GM13976 (cell line): ENCODE data around the gene TRMU.

ENCODE experiments used
- DNase-seq: peaks from one replicate; pipeline ENCODE4 v3.0.0; 2012; ENCODE audit warnings: low spot score
- in situ Hi-C: fragments of 300-500 bp; cut with MboI; formaldehyde crosslinking; loops from one replicate; pipeline ENCODE4 v1.12.0; 2022; ENCODE audit warnings: low sequenced_read_pairs, mixed read lengths, inconsistent platforms; ENCODE audit not compliant: unreplicated experiment
- TF ChIP-seq, protein P1 (sequence below): IDR thresholded peaks from 2 replicates; pipeline ENCODE4 v1.5.1; 2012; ENCODE audit warnings: borderline replicate concordance, mild to moderate bottlenecking; ENCODE audit not compliant: insufficient read depth; ENCODE audit errors: extremely low read depth, missing control alignments, control extremely low read depth

The TRMU gene

DNA sequence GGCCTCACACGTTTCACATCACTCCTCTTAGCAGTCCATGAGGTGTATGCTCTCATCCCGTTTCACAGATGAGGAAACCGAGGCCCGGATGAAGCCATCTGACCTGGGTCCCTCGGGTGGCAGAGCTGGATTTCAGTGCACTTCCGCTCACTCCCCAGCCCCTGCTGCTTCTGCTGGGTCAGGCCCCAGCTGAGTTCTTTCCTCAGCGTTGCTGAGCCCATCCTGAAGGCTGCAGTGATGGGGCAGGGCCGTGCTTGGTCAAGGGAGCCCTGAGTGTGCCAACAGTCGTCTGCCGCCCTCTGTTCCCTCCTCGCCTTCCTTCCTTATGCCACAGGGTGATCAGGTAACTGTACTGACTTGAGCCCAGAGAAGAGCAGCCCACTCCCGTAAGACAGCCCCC, 12.1 kb downstream of the TRMU start:
- DNase-seq, result no peak
- TF ChIP-seq, protein P1, sequence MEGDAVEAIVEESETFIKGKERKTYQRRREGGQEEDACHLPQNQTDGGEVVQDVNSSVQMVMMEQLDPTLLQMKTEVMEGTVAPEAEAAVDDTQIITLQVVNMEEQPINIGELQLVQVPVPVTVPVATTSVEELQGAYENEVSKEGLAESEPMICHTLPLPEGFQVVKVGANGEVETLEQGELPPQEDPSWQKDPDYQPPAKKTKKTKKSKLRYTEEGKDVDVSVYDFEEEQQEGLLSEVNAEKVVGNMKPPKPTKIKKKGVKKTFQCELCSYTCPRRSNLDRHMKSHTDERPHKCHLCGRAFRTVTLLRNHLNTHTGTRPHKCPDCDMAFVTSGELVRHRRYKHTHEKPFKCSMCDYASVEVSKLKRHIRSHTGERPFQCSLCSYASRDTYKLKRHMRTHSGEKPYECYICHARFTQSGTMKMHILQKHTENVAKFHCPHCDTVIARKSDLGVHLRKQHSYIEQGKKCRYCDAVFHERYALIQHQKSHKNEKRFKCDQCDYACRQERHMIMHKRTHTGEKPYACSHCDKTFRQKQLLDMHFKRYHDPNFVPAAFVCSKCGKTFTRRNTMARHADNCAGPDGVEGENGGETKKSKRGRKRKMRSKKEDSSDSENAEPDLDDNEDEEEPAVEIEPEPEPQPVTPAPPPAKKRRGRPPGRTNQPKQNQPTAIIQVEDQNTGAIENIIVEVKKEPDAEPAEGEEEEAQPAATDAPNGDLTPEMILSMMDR, result no peak
- in situ Hi-C loops, result no loop called here

- DNase-seq, result no peak
- TF ChIP-seq, protein P1, result no peak
- in situ Hi-C loops, result no loop called here
Measured at GRCh38 chr22:46348099-46348695, 12.7 kb downstream of the TRMU start.

DNA sequence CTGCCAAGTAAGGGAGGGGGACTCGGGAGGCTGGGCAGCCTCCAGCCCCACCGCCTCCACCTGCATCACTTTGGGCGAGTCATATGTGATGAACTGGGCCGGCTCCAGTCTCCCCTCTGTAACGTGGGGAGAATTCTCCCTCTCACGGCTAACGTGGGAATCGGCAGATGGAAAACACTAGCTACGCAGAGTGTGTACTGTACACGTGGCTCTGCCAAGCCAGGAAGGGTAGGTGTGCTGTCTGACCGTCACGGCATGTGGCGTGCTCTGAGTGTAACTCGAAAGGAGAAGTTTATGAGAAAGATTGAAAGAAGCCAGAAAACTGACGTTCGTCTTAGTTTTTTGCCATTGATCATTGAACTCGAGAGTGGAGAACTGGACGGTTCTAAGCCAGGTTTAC, 13.7 kb downstream of the TRMU start:
- in situ Hi-C loops, result no loop called here
- no peak for DNase-seq
- TF ChIP-seq, protein P1, result no peak

GRCh38 chr22:46349681-46350080, 14.2 kb downstream of the TRMU start:
- in situ Hi-C loops, result no loop called here
- TF ChIP-seq, protein P1, result no peak
- no peak for DNase-seq

- DNase-seq, result no peak
- TF ChIP-seq, protein P1, result no peak
- in situ Hi-C loops, result no loop called here
Measured at GRCh38 chr22:46350121-46350520, 14.6 kb downstream of the TRMU start.

DNA sequence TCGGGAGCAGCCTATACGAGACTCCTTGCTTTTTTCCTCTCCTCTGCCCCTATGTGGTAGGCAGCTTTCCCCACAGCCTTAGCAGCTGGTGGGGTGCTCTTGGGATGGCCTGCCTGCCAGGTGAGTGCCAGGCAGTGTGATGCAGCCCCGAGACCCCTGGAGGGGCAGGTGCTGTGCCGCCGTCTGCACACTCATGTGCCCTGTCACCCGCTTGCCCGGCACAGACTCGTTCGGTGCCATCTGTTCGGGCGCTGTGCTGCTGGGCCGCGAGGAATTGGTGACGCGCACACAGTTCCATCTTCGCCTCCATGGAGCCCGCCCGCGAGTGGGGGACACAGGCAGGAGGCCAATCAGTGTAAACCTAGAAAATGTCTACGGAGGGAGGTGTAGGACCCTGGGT, 15.1 kb downstream of the TRMU start:
- no peak for DNase-seq
- in situ Hi-C loops, result no loop called here
- TF ChIP-seq, protein P1, result no peak
